Neural progenitor cell (in vitro differentiated cells): ENCODE results near the gene ERLEC1.

Experiments
- EZH2 ChIP-seq: fragments of 200-600 bp; sonication (generic); IDR thresholded peaks from 2 replicates; pipeline ENCODE4 v1.6.1; 2017; ENCODE audit warnings: antibody characterized with exemption, mild to moderate bottlenecking, moderate library complexity
- EZH2phosphoT487 ChIP-seq: fragments of 200-600 bp; sonication (generic); IDR thresholded peaks from 2 replicates; pipeline ENCODE4 v1.6.1; 2017; ENCODE audit warnings: antibody characterized with exemption
- TF ChIP-seq, protein P1 (sequence below): fragments of 200-600 bp; sonication (generic); IDR thresholded peaks from 2 replicates; pipeline ENCODE4 v1.5.1; 2017; ENCODE audit warnings: antibody characterized with exemption, mild to moderate bottlenecking

DNA sequence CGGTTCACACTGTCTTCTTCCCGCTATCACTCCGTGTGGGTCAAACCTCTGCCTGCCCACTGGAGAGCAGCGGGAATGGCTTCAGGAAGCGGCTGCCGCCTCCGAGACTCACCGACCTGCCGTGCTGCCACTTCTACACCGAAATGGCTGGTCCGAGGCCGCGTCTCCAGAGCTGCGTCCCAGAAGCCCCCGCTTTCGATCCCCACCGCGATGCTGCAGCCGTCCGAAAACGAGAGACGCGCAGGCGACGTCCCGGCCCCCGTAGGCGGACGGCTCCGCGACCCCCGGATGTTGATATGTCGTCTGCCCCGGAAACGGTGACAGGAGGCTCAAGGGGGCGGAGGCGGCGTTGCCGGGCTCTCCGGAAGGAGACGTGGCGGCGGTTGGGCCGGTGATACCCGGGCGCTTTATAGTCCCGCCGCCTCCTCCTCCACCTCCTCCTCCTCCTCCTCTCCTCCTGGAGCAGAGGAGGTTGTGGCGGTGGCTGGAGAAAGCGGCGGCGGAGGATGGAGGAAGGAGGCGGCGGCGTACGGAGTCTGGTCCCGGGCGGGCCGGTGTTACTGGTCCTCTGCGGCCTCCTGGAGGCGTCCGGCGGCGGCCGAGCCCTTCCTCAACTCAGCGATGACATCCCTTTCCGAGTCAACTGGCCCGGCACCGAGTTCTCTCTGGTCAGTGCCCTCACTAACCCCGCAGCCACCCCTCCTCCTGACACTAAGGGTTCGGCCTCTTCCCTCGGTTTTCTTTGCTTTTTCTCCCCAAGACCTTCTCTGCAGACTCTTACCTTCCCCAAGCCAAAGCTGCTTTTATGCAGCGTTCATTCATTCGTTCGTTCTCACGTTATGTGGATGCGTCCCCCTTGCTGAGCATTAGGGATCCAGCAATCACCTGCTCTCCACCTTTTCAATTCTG lies at the start of gene ERLEC1, which contains the start of gene ASB3:
- TF ChIP-seq EZH2 (peak; percentile 40), EZH2phosphoT487 (no peak)
- TF ChIP-seq, protein P1, sequence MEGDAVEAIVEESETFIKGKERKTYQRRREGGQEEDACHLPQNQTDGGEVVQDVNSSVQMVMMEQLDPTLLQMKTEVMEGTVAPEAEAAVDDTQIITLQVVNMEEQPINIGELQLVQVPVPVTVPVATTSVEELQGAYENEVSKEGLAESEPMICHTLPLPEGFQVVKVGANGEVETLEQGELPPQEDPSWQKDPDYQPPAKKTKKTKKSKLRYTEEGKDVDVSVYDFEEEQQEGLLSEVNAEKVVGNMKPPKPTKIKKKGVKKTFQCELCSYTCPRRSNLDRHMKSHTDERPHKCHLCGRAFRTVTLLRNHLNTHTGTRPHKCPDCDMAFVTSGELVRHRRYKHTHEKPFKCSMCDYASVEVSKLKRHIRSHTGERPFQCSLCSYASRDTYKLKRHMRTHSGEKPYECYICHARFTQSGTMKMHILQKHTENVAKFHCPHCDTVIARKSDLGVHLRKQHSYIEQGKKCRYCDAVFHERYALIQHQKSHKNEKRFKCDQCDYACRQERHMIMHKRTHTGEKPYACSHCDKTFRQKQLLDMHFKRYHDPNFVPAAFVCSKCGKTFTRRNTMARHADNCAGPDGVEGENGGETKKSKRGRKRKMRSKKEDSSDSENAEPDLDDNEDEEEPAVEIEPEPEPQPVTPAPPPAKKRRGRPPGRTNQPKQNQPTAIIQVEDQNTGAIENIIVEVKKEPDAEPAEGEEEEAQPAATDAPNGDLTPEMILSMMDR: no peak
